ENCODE data around the gene IGFBP7.
"Not testable (repeated sequence)": the region's sequence is repeated elsewhere in the genome, so short reads cannot be mapped to it uniquely, and the experiment has no call there.

IGFBP7 gene

GRCh38 chr4:57074744-57075143 lies 35.4 kb downstream of the IGFBP7 start:
- DNase-seq (ENCODE audit: low read depth in 2 of 2): no peak

- no peak for DNase-seq (ENCODE audit: low read depth in 2 of 2)
Measured at GRCh38 chr4:57073559-57073958, 36.6 kb downstream of the IGFBP7 start.

- no peak for DNase-seq (ENCODE audit: low read depth in 2 of 2)
Measured at GRCh38 chr4:57071326-57071725, 38.9 kb downstream of the IGFBP7 start.

DNA sequence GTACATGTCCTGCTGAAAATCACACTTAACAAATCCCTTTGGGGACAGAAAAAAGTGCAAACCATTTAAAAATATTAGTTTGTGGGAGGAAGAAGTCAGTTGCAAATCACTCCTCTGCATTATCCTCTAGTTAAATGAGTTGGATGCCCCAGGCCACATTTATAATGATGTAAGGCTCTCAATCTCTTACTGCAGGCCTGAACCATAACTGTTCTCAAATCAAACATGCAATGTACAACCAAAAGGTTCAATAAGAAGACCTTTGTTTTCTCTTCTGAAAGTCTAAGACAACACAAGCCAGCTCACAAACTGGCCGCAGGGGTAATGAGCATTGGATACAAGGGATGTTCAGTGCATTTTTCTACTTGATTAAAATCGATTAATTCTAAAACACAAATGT lies 39.7 kb downstream of the IGFBP7 start:
- DNase-seq (ENCODE audit: low read depth in 2 of 2): no peak

- no peak for DNase-seq (ENCODE audit: low read depth in 2 of 2)
Measured at GRCh38 chr4:57068237-57068981, 41.8 kb downstream of the IGFBP7 start.

- no peak for DNase-seq (ENCODE audit: low read depth in 2 of 2)
Measured at GRCh38 chr4:57065730-57066482, 44.3 kb downstream of the IGFBP7 start.

- no peak for DNase-seq (ENCODE audit: low read depth in 2 of 2)
Measured at GRCh38 chr4:57064811-57065711, 45.1 kb downstream of the IGFBP7 start.

- no peak for DNase-seq (ENCODE audit: low read depth in 2 of 2)
Measured at GRCh38 chr4:57064120-57064519, 46.1 kb downstream of the IGFBP7 start.

- DNase-seq (ENCODE audit: low read depth in 2 of 2): no peak
Measured at GRCh38 chr4:57063518-57063917, 46.7 kb downstream of the IGFBP7 start.

GRCh38 chr4:57061395-57061794 lies 48.8 kb downstream of the IGFBP7 start:
- DNase-seq (ENCODE audit: low read depth in 2 of 2): no peak

DNA sequence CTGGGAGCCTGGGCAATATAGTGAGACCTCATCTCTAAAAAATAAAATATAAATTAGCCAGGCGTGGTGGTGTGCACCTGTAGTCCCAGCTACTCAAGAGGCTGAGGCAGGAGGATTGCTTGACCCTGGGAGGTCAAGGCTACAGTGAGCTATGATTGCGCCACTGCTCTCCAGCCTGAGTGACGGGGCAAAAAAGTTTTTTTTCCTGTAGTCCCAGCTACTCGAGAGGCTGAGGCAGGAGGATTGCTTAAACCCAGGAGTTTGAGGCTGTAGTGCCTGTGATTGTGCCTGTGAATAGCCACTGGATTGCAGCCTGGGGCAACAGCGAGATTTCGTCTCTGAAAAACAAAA lies 49.5 kb downstream of the IGFBP7 start:
- DNase-seq (ENCODE audit: low read depth in 2 of 2): not testable (repeated sequence)

- no peak for DNase-seq (ENCODE audit: low read depth in 2 of 2)
Measured at GRCh38 chr4:57059890-57060716, 50.1 kb downstream of the IGFBP7 start.

DNA sequence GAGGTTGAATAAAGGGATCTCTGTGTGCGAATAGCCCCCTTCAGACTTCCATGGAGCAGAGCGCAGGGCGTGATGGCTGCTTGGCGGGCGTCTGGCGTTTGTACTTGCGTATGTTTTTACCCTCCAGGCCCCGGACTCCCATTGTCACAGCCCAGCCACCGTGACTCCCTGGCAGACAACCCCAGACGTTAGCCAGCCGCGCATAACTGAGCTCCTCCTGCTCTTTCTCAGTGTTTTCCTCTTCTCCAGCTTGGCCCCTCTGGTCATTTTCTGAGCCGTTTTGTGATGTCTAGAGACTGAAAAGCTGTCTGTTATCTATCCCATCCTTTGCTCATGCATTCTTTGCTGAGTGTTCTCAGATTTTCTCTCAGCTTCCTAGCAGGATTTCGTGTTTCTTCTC lies 54.3 kb downstream of the IGFBP7 start:
- no peak for DNase-seq (ENCODE audit: low read depth in 2 of 2)

- DNase-seq (ENCODE audit: low read depth in 2 of 2): no peak
Measured at GRCh38 chr4:57053508-57053907, 56.7 kb downstream of the IGFBP7 start.

- DNase-seq (ENCODE audit: low read depth in 2 of 2): no peak
Measured at GRCh38 chr4:57051524-57051923, 58.7 kb downstream of the IGFBP7 start.

GRCh38 chr4:57051095-57051494 lies 59.1 kb downstream of the IGFBP7 start:
- no peak for DNase-seq (ENCODE audit: low read depth in 2 of 2)

DNA sequence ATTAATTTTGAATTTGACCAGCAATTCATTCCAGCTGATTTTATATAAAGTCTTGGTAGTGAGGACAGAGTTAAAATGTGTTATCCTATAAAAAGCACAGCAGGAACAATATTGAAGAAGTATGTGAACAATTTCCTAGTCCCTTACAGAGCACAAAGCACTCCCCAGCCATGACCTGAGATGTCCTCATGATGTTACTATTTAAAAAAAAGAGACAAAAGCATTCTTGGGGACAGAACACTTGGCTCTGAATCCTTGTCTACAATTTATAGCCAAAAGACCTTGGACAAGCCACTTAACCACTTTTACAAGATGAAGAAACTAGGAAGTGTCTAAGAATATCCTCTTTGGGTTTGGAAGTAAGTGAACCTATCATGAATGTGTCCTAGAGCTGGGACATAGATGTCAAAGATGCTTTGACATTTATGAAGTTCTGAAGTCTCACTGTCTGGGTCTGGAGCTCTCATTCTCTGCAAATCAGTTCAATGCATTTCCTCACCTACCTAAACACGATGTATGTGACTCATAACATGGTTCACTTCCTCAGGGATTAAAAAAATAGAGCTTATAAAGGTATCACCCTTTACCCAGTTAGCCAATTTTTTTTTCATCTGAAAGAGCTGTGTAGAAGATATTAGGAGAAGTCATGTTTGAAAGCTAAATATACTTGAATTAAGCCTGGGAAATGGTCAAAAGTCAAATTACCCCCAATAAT lies 61.4 kb downstream of the IGFBP7 start:
- DNase-seq (ENCODE audit: low read depth in 2 of 2): no peak

DNA sequence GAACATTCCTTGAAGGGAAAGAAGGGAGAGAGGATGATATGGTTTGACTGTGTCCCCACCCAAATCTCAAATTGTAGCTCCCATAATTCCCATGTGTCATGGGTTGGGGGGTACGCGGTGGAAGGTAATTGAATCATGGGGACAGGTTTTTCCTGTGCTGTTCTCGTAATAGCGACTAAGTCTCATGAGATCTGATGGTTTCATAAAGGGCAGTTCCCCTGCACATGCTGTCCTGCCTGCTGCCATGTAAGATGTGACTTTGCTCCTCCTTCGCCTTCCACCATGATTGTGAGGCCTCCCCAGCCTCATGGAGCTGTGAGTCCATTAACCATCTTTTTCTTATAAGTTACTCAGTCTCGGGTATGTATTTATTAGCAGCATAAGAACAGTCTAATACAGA lies 63.1 kb downstream of the IGFBP7 start:
- not testable (repeated sequence) for DNase-seq (ENCODE audit: low read depth in 2 of 2)

DNA sequence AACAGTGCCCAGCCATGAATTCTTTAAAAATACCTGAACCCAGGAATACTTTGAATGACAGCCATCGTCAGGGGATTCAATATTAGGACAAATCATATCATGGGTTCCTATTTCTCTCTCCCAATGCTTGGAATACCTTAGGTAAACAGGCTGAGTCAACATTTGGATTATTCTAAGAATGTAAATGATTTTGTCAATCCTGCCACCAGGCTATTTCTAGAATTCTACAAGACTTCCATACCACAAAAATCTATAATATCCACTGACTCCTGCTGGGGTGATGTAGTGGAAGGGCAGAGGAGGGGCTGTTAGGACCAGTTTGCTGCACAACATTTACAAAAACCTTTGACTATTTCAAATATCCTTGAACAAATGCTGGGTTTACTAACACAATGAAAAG lies 65.2 kb downstream of the IGFBP7 start:
- no peak for DNase-seq (ENCODE audit: low read depth in 2 of 2)

DNA sequence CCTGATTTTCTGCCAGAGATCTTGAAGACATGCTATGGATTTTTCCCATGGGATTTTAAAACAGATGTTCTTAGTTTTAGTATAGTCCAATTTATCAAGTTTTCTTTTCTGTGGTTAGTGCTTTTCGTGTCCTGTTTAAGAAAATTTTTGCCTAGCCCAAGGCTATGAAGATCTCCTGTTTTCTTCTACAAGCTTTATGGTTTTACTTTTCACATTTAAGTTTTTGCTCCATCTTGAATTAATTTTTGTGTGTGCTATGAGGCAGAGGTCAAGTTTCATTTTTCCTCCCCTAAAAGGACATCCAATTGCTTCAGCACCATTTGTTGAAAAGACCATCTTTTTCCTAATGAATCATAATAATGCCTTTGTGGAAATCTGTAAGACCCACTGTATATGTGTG lies 65.9 kb downstream of the IGFBP7 start:
- no peak for DNase-seq (ENCODE audit: low read depth in 2 of 2)

Data from stimulated activated CD8-positive, alpha-beta memory T cell treated with anti-CD3 and anti-CD28 coated beads, Interleukin-15, amount 100 ng/mL, for 4 hours (primary cell).